ENCODE measurements around the gene HBQ1. TPM values are rescaled to one million over a fixed set of nuclear protein-coding genes. Genes with fewer than 3 reads are reported as not detected.
"Not testable (repeated sequence)": the region's sequence is repeated elsewhere in the genome, so short reads cannot be mapped to it uniquely, and the experiment has no call there.

The HBQ1 gene
- polyA plus RNA-seq, 3 donors: 0.67 to 0.98 (median 0.78) TPM

GRCh38 chr16:172374-172941, 7.8 kb upstream of the HBQ1 start, which contains the start of gene HBA2:
TSS of gene HBA2 (plus strand) at chr16:172876. CDS start at chr16:172913, 37 bp downstream.
- DNase-seq (ENCODE audit: extremely low read depth in 1 of 11, low read depth in 9 of 11, low spot score in 4 of 11): not testable (repeated sequence)

- not testable (repeated sequence) for DNase-seq (ENCODE audit: extremely low read depth in 1 of 11, low read depth in 9 of 11, low spot score in 4 of 11)
Observed at GRCh38 chr16:173211-173854, 6.9 kb upstream of the HBQ1 start.

GRCh38 chr16:173928-174769, 6.1 kb upstream of the HBQ1 start:
- not testable (repeated sequence) for DNase-seq (ENCODE audit: extremely low read depth in 1 of 11, low read depth in 9 of 11, low spot score in 4 of 11)

- no peak for DNase-seq (ENCODE audit: extremely low read depth in 1 of 11, low read depth in 9 of 11, low spot score in 4 of 11)
Observed at GRCh38 chr16:175011-175949, 5.0 kb upstream of the HBQ1 start.

- not testable (repeated sequence) for DNase-seq (ENCODE audit: extremely low read depth in 1 of 11, low read depth in 9 of 11, low spot score in 4 of 11)
Observed at GRCh38 chr16:176006-176405, 4.3 kb upstream of the HBQ1 start.

- not testable (repeated sequence) for DNase-seq (ENCODE audit: extremely low read depth in 1 of 11, low read depth in 9 of 11, low spot score in 4 of 11)
Observed at GRCh38 chr16:176477-177382, 3.5 kb upstream of the HBQ1 start, which contains the start of gene HBA1. TSS of gene HBA1 (plus strand) at chr16:176680. CDS start at chr16:176717, 37 bp downstream.

GRCh38 chr16:177394-177822, 2.9 kb upstream of the HBQ1 start:
- DNase-seq (ENCODE audit: extremely low read depth in 1 of 11, low read depth in 9 of 11, low spot score in 4 of 11): no peak

- no peak for DNase-seq (ENCODE audit: extremely low read depth in 1 of 11, low read depth in 9 of 11, low spot score in 4 of 11)
Observed at GRCh38 chr16:177981-178667, 2.1 kb upstream of the HBQ1 start.

- no peak for DNase-seq (ENCODE audit: extremely low read depth in 1 of 11, low read depth in 9 of 11, low spot score in 4 of 11)
Observed at GRCh38 chr16:178668-179015, 1.6 kb upstream of the HBQ1 start.

- no peak for DNase-seq (ENCODE audit: extremely low read depth in 1 of 11, low read depth in 9 of 11, low spot score in 4 of 11)
Observed at GRCh38 chr16:179211-180092, 807 bp upstream of the HBQ1 start.

- peak in 5 of 11 donors; percentile 45 to 70 (median 54) for DNase-seq (ENCODE audit: extremely low read depth in 1 of 11, low read depth in 9 of 11, low spot score in 4 of 11)
Observed at GRCh38 chr16:180681-181564, 664 bp downstream of the HBQ1 start.

- DNase-seq (ENCODE audit: extremely low read depth in 1 of 11, low read depth in 9 of 11, low spot score in 4 of 11): no peak
Observed at GRCh38 chr16:181565-182021, 1.3 kb downstream of the HBQ1 start.

- DNase-seq (ENCODE audit: extremely low read depth in 1 of 11, low read depth in 9 of 11, low spot score in 4 of 11): no peak
Observed at GRCh38 chr16:183005-183404, 2.7 kb downstream of the HBQ1 start.

- no peak for DNase-seq (ENCODE audit: extremely low read depth in 1 of 11, low read depth in 9 of 11, low spot score in 4 of 11)
Observed at GRCh38 chr16:185213-185612, 5.0 kb downstream of the HBQ1 start.

- no peak for DNase-seq (ENCODE audit: extremely low read depth in 1 of 11, low read depth in 9 of 11, low spot score in 4 of 11)
Observed at GRCh38 chr16:185691-186090, 5.4 kb downstream of the HBQ1 start.

All from renal cortex interstitium (tissue), 11 donors.